GM10266 (cell line): ENCODE results near the gene CENPX.

Experiments
- DNase-seq: peaks from one replicate; pipeline ENCODE4 v3.0.0; 2012; ENCODE audit errors: extremely low spot score
- CTCF ChIP-seq: IDR thresholded peaks from 2 replicates; pipeline ENCODE4 v1.5.1; 2012; ENCODE audit warnings: mild to moderate bottlenecking, low read depth; ENCODE audit not compliant: control insufficient read depth, insufficient read depth; ENCODE audit errors: missing control alignments

CENPX gene

GRCh38 chr17:81992306-81993102, 30.2 kb downstream of the CENPX start:
- no peak for TF ChIP-seq CTCF
- no peak for DNase-seq

- DNase-seq, result no peak
- no peak for TF ChIP-seq CTCF
These were observed 30.9 kb downstream of the CENPX start for GRCh38 chr17:81991684-81992305.

- no peak for DNase-seq
- TF ChIP-seq CTCF, result no peak
These were observed 31.6 kb downstream of the CENPX start for GRCh38 chr17:81990836-81991683.

DNA sequence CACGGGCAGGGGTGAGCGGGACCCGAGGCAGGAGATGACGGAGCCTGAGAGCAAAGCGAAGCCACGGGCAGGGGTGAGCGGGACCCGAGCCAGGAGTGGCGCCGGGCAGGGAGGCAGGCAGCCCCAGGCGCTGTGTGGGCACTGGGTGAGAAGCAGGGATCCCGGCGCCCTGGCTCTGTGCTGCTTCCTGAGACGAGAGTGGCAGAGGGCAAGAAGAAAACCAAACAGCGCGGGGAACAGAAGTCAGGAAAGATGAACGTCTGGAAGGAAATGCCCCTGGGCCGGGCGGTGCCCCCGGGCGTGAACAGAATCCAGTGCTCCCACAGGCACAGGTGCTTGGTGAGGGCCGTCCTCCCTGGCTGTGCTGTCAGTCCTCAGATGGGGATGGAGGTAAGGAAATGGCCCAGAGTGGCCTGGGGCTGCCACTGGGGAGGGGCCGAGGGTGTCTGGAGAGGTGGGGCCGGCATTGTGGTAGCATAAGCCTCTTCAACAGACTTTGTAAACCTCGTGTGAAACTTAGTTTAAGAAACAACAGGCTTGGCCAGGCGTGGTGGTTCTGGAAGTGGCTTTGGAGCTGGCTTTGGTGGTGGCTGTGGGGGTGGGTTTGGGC, 35.4 kb downstream of the CENPX start:
- no peak for TF ChIP-seq CTCF

GRCh38 chr17:81986606-81987005, 36.1 kb downstream of the CENPX start:
- DNase-seq, result no peak
- no peak for TF ChIP-seq CTCF

More for the DNA sequence above, 35.4 kb downstream of the CENPX start:
- no peak for DNase-seq

- DNase-seq, result no peak
These were observed 37.8 kb downstream of the CENPX start for GRCh38 chr17:81984773-81985410.

More at GRCh38 chr17:81984773-81985410, 37.8 kb downstream of the CENPX start:
- no peak for TF ChIP-seq CTCF
